ENCODE results near the gene MESP2.

- no peak for TF ChIP-seq CTCF (IDR thresholded peaks at IDR 0.05; ENCODE audit: low read length)
- no peak for TF ChIP-seq EZH2 (IDR thresholded peaks at IDR 0.05; ENCODE audit: borderline replicate concordance, low read length)
These were observed 28.1 kb upstream of the MESP2 start for GRCh38 chr15:89747708-89748682.

Data from OCI-LY1 (cell line).